Keratinocyte (primary cell): Measurements from ENCODE around the gene OR9A2. TPM values are rescaled to one million over a fixed set of nuclear protein-coding genes. Genes with fewer than 3 reads are reported as not detected.

Experiments
- DNase-seq: peaks from one replicate; pipeline ENCODE4 v3.0.0-alpha.2; 2011; ENCODE audit warnings: low read depth, missing footprints, low spot score
- FAIRE-seq: peaks from 2 replicates; lab custom pipeline; 2011; peaks lifted over from hg19 to GRCh38; lab: Jason Lieb, UNC
- H2AFZ ChIP-seq: 2 replicates; pipeline ENCODE4 v1.6.0; 2012; ENCODE audit warnings: low read length, control low read depth, inconsistent platforms; ENCODE audit not compliant: control insufficient read depth
- H3K27ac ChIP-seq: 2 replicates; pipeline ENCODE4 v1.5.1; 2011; ENCODE audit warnings: low read length; ENCODE audit not compliant: control insufficient read depth, insufficient read depth
- H3K27me3 ChIP-seq: 3 replicates; pipeline ENCODE4 v1.6.0; 2011; ENCODE audit warnings: low read length; ENCODE audit not compliant: control insufficient read depth, insufficient read depth; ENCODE audit errors: extremely low read depth
- H3K36me3 ChIP-seq, 2 experiments: 2 replicates in 1 of 2; 3 replicates in 1 of 2; pipeline ENCODE4 v1.5.1; 2011; ENCODE audit warnings: low read length in 2 of 2, mild to moderate bottlenecking in 1 of 2; ENCODE audit not compliant: control insufficient read depth in 2 of 2, insufficient read depth in 2 of 2; ENCODE audit errors: extremely low read depth in 1 of 2
- H3K4me1 ChIP-seq: 3 replicates; pipeline ENCODE4 v1.5.1; 2011; ENCODE audit warnings: low read length; ENCODE audit not compliant: control insufficient read depth, insufficient read depth; ENCODE audit errors: extremely low read depth
- H3K4me2 ChIP-seq: 3 replicates; pipeline ENCODE4 v1.6.0; 2011; ENCODE audit warnings: low read depth, low read length; ENCODE audit not compliant: control insufficient read depth, insufficient read depth; ENCODE audit errors: extremely low read depth
- H3K4me3 ChIP-seq, 3 experiments: fragments of 200-600 bp in 1 of 3; sonication (generic) in 1 of 3; 2 replicates in 2 of 3; 3 replicates in 1 of 3; pipeline ENCODE4 v1.5.1; 2011 to 2016; ENCODE audit warnings: low read length in 3 of 3, mild to moderate bottlenecking in 3 of 3, control low read depth in 2 of 3, inconsistent platforms in 1 of 3, low read depth in 1 of 3, mixed read lengths in 1 of 3, mixed run types in 1 of 3, moderate library complexity in 1 of 3; ENCODE audit not compliant: control insufficient read depth in 2 of 3, insufficient read depth in 2 of 3; ENCODE audit errors: extremely low read depth in 1 of 3
- H3K79me2 ChIP-seq: 2 replicates; pipeline ENCODE4 v1.6.0; 2012; ENCODE audit warnings: low read length; ENCODE audit not compliant: control insufficient read depth, insufficient read depth
- H3K9ac ChIP-seq: 3 replicates; pipeline ENCODE4 v1.6.0; 2011; ENCODE audit warnings: low read length; ENCODE audit not compliant: control insufficient read depth, insufficient read depth; ENCODE audit errors: extremely low read depth
- H3K9me1 ChIP-seq: 3 replicates; pipeline ENCODE4 v1.6.0; 2011; ENCODE audit warnings: low read length; ENCODE audit not compliant: control insufficient read depth, insufficient read depth; ENCODE audit errors: extremely low read depth
- H3K9me3 ChIP-seq: 2 replicates; pipeline ENCODE4 v1.5.1; 2012; ENCODE audit warnings: low read depth, low read length; ENCODE audit not compliant: control insufficient read depth
- H4K20me1 ChIP-seq: 3 replicates; pipeline ENCODE4 v1.6.0; 2011; ENCODE audit warnings: low read length; ENCODE audit not compliant: control insufficient read depth, insufficient read depth; ENCODE audit errors: extremely low read depth
- CTCF ChIP-seq, 3 experiments: IDR thresholded peaks in 1 of 3; conservative IDR thresholded peaks in 1 of 3; optimal IDR thresholded peaks in 1 of 3; 2 replicates in 2 of 3; 3 replicates in 1 of 3; pipeline versions ENCODE3 to v1.5.1; 2011; ENCODE audit warnings: low read length in 3 of 3, mild to moderate bottlenecking in 3 of 3, moderate library complexity in 2 of 3, control low read depth in 1 of 3, inconsistent platforms in 1 of 3; ENCODE audit not compliant: insufficient read depth in 2 of 3; ENCODE audit errors: extremely low read depth in 1 of 3
- EZH2 ChIP-seq: IDR thresholded peaks from one replicate; pipeline ENCODE4 v1.6.1; 2012; ENCODE audit warnings: inconsistent platforms, mild to moderate bottlenecking, low read length, moderate library complexity
- dilution Hi-C: fragments of 300-500 bp; cut with MboI; formaldehyde crosslinking; loops from one replicate; pipeline ENCODE4 v1.7.0; 2020; ENCODE audit warnings: low sequenced_read_pairs; ENCODE audit not compliant: extremely low pct_ligation_motif_present
- polyA plus RNA-seq, 5 experiments: library from polyadenylated mRNA; depleted of rRNA in 3 of 5; stranded (reverse) in 3 of 5; stranded (forward) in 1 of 5; unstranded in 1 of 5; fragments of >200 nt; gene quantifications; 1 replicate in 1 of 5; 2 replicates in 3 of 5; 3 replicates in 1 of 5; pipeline versions ENCODE4 v1.2.1 to v1.2.3, GENCODE V29; 2011 to 2012; ENCODE audit warnings: missing spikeins in 2 of 5, low read depth in 1 of 5, low replicate concordance in 1 of 5

The OR9A2 gene
- polyA plus RNA-seq, 1 donor (not counting 4 experiments of a cell fraction or from before 2014, with no cell fraction given), result not detected

- Histone ChIP-seq H3K4me1 (no peaks in the 10 kb centered on the region), H3K79me2 (no peaks in the 10 kb centered on the region), H2AFZ (no peak overlapping the region), H3K9me1 (no peaks in the 10 kb centered on the region), H3K27ac (no peak overlapping the region), H3K4me3 (no peak overlapping the region), H3K9ac (no peak overlapping the region), H3K36me3 (no peaks in the 10 kb centered on the region), H3K4me2 (no peak overlapping the region), H3K9me3 (no peaks in the 10 kb centered on the region), H3K27me3 (no peaks in the 10 kb centered on the region), H4K20me1 (no peaks in the 10 kb centered on the region)
- no peak for DNase-seq
- no peak for FAIRE-seq
- dilution Hi-C loops, result no loop called here
- TF ChIP-seq EZH2 (no peak), CTCF (optimal IDR thresholded peaks at IDR 0.05 in 1 of 3, IDR thresholded peaks at IDR 0.05 in 1 of 3, conservative IDR thresholded peaks at IDR 0.05 in 1 of 3; ENCODE audit: extremely low read depth in 1 of 3, insufficient read depth in 2 of 3, low read length in 3 of 3) (no peak)
Observed at GRCh38 chr7:143040209-143040715, 13.3 kb upstream of the OR9A2 start.

DNA sequence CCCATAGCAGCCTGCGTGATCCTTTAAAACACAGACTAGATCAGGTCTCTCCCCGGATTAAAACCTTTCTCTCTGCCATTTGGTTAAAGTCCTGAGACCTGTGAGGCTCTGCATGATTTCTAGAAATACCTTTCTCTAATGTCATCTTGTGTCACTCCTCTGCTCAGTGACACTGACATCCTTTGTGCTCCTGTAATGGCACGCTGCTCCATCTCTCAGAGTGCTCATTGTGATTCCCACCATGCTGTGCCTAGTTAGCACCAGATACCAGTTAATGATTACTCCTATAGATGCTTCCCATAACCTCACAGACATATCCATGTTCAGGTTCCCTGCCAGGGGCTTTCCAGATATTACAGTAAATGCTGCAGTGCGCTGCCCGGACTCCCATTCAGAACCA, 11.7 kb upstream of the OR9A2 start:
- Histone ChIP-seq H4K20me1 (no peaks in the 10 kb centered on the region), H3K9me3 (no peaks in the 10 kb centered on the region), H3K4me1 (no peaks in the 10 kb centered on the region), H3K4me3 (no peak overlapping the region), H3K27me3 (no peaks in the 10 kb centered on the region), H3K36me3 (no peaks in the 10 kb centered on the region), H2AFZ (no peak overlapping the region), H3K27ac (no peak overlapping the region), H3K79me2 (no peaks in the 10 kb centered on the region), H3K9me1 (no peaks in the 10 kb centered on the region), H3K9ac (no peak overlapping the region), H3K4me2 (no peak overlapping the region)
- DNase-seq (no peak), FAIRE-seq (no peak)
- TF ChIP-seq CTCF (optimal IDR thresholded peaks at IDR 0.05 in 1 of 3, IDR thresholded peaks at IDR 0.05 in 1 of 3, conservative IDR thresholded peaks at IDR 0.05 in 1 of 3; ENCODE audit: extremely low read depth in 1 of 3, insufficient read depth in 2 of 3, low read length in 3 of 3) (no peak), EZH2 (no peak)
- dilution Hi-C loops, result no loop called here
